HepG2 (cell line): Measurements from ENCODE around the gene C1QL4. TPM values are rescaled to one million over a fixed set of nuclear protein-coding genes. Genes with fewer than 3 reads are reported as not detected.

Source experiments
- CAMTA2 ChIP-seq: sonication (generic); formaldehyde crosslinking; IDR thresholded peaks from 2 replicates; pipeline ENCODE4 v1.4.0; 2020; ENCODE audit warnings: mild to moderate bottlenecking, missing genetic modification reagents, borderline replicate concordance
- CREB1 ChIP-seq, 2 experiments: fragments of 450-650 bp in 1 of 2; IDR thresholded peaks; 2 replicates each; pipeline ENCODE4 v1.6.1; 2016 to 2017; ENCODE audit warnings: control low read depth in 1 of 2, mild to moderate bottlenecking in 1 of 2, missing compliant biosample characterization in 1 of 2, missing genetic modification characterization in 1 of 2
- FUBP1 ChIP-seq: sonication (generic); formaldehyde crosslinking; IDR thresholded peaks from 2 replicates; pipeline ENCODE4 v1.5.1; 2020; ENCODE audit warnings: missing genetic modification reagents, mild to moderate bottlenecking, borderline replicate concordance
- HDAC1 ChIP-seq: sonication (generic); formaldehyde crosslinking; IDR thresholded peaks from 2 replicates; pipeline ENCODE4 v1.5.1; 2020; ENCODE audit warnings: mild to moderate bottlenecking, missing genetic modification reagents
- MAX ChIP-seq: IDR thresholded peaks from 2 replicates; pipeline ENCODE4 v1.6.1; 2012; ENCODE audit warnings: inconsistent platforms
- NFATC3 ChIP-seq: sonication (generic); formaldehyde crosslinking; IDR thresholded peaks from 2 replicates; pipeline ENCODE4 v1.5.1; 2020; ENCODE audit warnings: mild to moderate bottlenecking, missing genetic modification reagents
- PATZ1 ChIP-seq: sonication (generic); formaldehyde crosslinking; IDR thresholded peaks from 2 replicates; pipeline ENCODE4 v1.4.0; 2020; ENCODE audit warnings: missing genetic modification reagents
- PITX1 ChIP-seq: sonication (generic); formaldehyde crosslinking; IDR thresholded peaks from 2 replicates; pipeline ENCODE4 v1.5.1; 2020; ENCODE audit warnings: mild to moderate bottlenecking, missing genetic modification reagents
- POLR2A ChIP-seq, 2 experiments: IDR thresholded peaks; 2 replicates each; pipeline ENCODE4 v1.6.1; 2011; ENCODE audit warnings: low read depth in 2 of 2, low read length in 2 of 2, mild to moderate bottlenecking in 1 of 2, moderate library complexity in 1 of 2; ENCODE audit not compliant: insufficient read depth in 1 of 2
- SATB2 ChIP-seq: sonication (generic); formaldehyde crosslinking; IDR thresholded peaks from 2 replicates; pipeline ENCODE4 v1.5.0; 2020; ENCODE audit warnings: missing genetic modification reagents
- SMAD9 ChIP-seq: sonication (generic); formaldehyde crosslinking; IDR thresholded peaks from 2 replicates; pipeline ENCODE4 v1.5.1; 2020; ENCODE audit warnings: mild to moderate bottlenecking, missing genetic modification reagents
- SRY ChIP-seq: sonication (generic); formaldehyde crosslinking; IDR thresholded peaks from 2 replicates; pipeline ENCODE4 v1.8.0; 2022; ENCODE audit warnings: mild to moderate bottlenecking, missing genetic modification reagents
- ZKSCAN5 ChIP-seq: sonication (generic); formaldehyde crosslinking; IDR thresholded peaks from 2 replicates; pipeline ENCODE4 v1.5.1; 2020; ENCODE audit warnings: mild to moderate bottlenecking, missing genetic modification reagents
- ZNF546 ChIP-seq: sonication (generic); formaldehyde crosslinking; conservative IDR thresholded peaks from 2 replicates; pipeline ENCODE4 v1.8.1; 2023; ENCODE audit warnings: mild to moderate bottlenecking, missing genetic modification reagents
- ZNF891 ChIP-seq: sonication (generic); formaldehyde crosslinking; IDR thresholded peaks from 2 replicates; pipeline ENCODE4 v1.5.0; 2020; ENCODE audit warnings: mild to moderate bottlenecking, missing genetic modification reagents
- polyA plus RNA-seq, 8 experiments: library from polyadenylated mRNA; depleted of rRNA in 3 of 8; stranded (reverse) in 7 of 8; unstranded in 1 of 8; fragments of >200 nt; fragmentation: Illumina TruSeq in 4 of 8; extraction: Trizol in 4 of 8; gene quantifications; 2 replicates each; pipeline versions ENCODE4 v1.2.1 to v1.2.3, GENCODE V29; 2011 to 2016; ENCODE audit warnings: low read depth in 4 of 8, missing spikeins in 1 of 8, mixed read lengths in 1 of 8; ENCODE audit not compliant: insufficient read depth in 1 of 8
- total RNA-seq, 5 experiments: library from RNA; depleted of rRNA; stranded (reverse); fragments of >200 nt; fragmentation: Illumina TruSeq; extraction: Trizol; gene quantifications; 2 replicates each; pipeline ENCODE4 v1.2.3, GENCODE V29; 2016; ENCODE audit warnings: low read depth in 1 of 5

The C1QL4 gene
- total and polyA plus RNA-seq, 2 of the 13 experiments (the other 11 are each of a cell fraction or from before 2014, with no cell fraction given): 0.03 TPM; not detected in 1

- 0 out of 2 replicates have a peak, but pooled peaks have one; percentile 53 for TF ChIP-seq FUBP1
- 0 out of 2 replicates have a peak, but pooled peaks have one; percentile 30 for TF ChIP-seq SATB2 (CRISPR knock-in tag)
- TF ChIP-seq ZNF546 (CRISPR knock-in tag): 0 out of 2 replicates have a peak, but pooled peaks have one; percentile 35
- 0 out of 2 replicates have a peak, but pooled peaks have one; percentile 83 for TF ChIP-seq NFATC3 (CRISPR knock-in tag)
- 0 out of 2 replicates have a peak, but pooled peaks have one; percentile 35 for TF ChIP-seq HDAC1
- TF ChIP-seq MAX: peak; percentile 62
- TF ChIP-seq PITX1 (CRISPR knock-in tag): peak; percentile 33; the same call in 1 of the 2 replicates
- TF ChIP-seq CREB1 (IDR thresholded peaks at IDR 0.05): no peak
- no peak for TF ChIP-seq CREB1 (CRISPR knock-in tag; IDR thresholded peaks at IDR 0.05)
- TF ChIP-seq SMAD9 (CRISPR knock-in tag): 0 out of 2 replicates have a peak, but pooled peaks have one; percentile 54
- peak; percentile 61; the same call in 1 of the 2 replicates for TF ChIP-seq ZNF891
- TF ChIP-seq PATZ1 (CRISPR knock-in tag): peak; percentile 13; the same call in 1 of the 2 replicates
- TF ChIP-seq POLR2A (IDR thresholded peaks at IDR 0.05; ENCODE audit: insufficient read depth in 1 of 2, low read depth in 2 of 2, low read length in 2 of 2): no peak
- 0 out of 2 replicates have a peak, but pooled peaks have one; percentile 18 for TF ChIP-seq ZKSCAN5
- peak; percentile 35; the same call in 1 of the 2 replicates for TF ChIP-seq SRY (CRISPR knock-in tag)
- 0 out of 2 replicates have a peak, but pooled peaks have one; percentile 29 for TF ChIP-seq CAMTA2 (CRISPR knock-in tag)
These were observed 9.8 kb upstream of the C1QL4 start, which contains the start of gene DNAJC22 (continued) for GRCh38 chr12:49346659-49347310.
